ENCODE measurements around the gene FBXO34.

DNA sequence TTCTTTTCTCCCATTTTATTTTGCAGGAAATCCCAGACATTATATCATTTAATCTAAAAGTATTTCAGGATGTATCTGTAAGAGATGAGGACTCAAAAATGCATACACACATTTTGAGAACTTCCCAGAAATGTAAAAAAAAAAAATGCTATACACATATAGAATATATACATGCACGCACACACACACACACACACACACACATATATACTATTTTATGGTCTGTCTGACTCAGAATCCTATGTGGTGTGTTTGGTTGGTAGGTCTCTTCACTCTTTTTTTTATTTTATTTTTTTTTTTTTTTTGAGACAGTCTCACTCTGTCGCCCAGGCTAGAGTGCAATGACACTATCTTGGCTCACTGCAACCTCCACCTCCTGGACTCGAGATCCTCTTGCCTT, 65.5 kb downstream of the FBXO34 start:
- TF ChIP-seq YY1 (IDR thresholded peaks at IDR 0.05; ENCODE audit: insufficient read depth, insufficient read length) (no peak), ZNF274 (IDR thresholded peaks at IDR 0.05; ENCODE audit: low read depth, low read length) (no peak)

Measured in NT2/D1 (cell line).